Skin of body (tissue), 2 donors: ENCODE measurements around the gene TBX1. TPM values are rescaled to one million over a fixed set of nuclear protein-coding genes. Genes with fewer than 3 reads are reported as not detected.
"Not testable (repeated sequence)": the region's sequence is repeated elsewhere in the genome, so short reads cannot be mapped to it uniquely, and the experiment has no call there.

ENCODE experiments used
- DNase-seq: peaks from one replicate; lab custom pipeline; 2025; lab: John Stamatoyannopoulos, UW
- total RNA-seq: library from RNA; depleted of rRNA; stranded (reverse); fragments of >200 nt; gene quantifications from one replicate; pipeline ENCODE4 v1.2.3, GENCODE V29; 2014

Gene TBX1
- total RNA-seq, 1 donor from 2014 or later, result 4.8 TPM

- no peak for DNase-seq
Observed at GRCh38 chr22:19779685-19780268, 19.2 kb downstream of the TBX1 start.

- no peak for DNase-seq
Observed at GRCh38 chr22:19782533-19782932, 22.0 kb downstream of the TBX1 start.

- no peak for DNase-seq
Observed at GRCh38 chr22:19783586-19784383, 23.2 kb downstream of the TBX1 start.

- no peak for DNase-seq
Observed at GRCh38 chr22:19784384-19785175, 24.0 kb downstream of the TBX1 start.

GRCh38 chr22:19785461-19786263, 25.1 kb downstream of the TBX1 start:
- no peak for DNase-seq

GRCh38 chr22:19786264-19786585, 25.6 kb downstream of the TBX1 start:
- no peak for DNase-seq

- DNase-seq, result no peak
Observed at GRCh38 chr22:19786959-19787848, 26.6 kb downstream of the TBX1 start.

GRCh38 chr22:19787849-19788141, 27.2 kb downstream of the TBX1 start:
- no peak for DNase-seq

GRCh38 chr22:19788661-19789225, 28.2 kb downstream of the TBX1 start:
- DNase-seq, result no peak

GRCh38 chr22:19789406-19789805, 28.8 kb downstream of the TBX1 start:
- no peak for DNase-seq

GRCh38 chr22:19789828-19790227, 29.2 kb downstream of the TBX1 start:
- DNase-seq, result no peak

- no peak for DNase-seq
Observed at GRCh38 chr22:19791243-19791642, 30.7 kb downstream of the TBX1 start.

GRCh38 chr22:19791894-19792293, 31.3 kb downstream of the TBX1 start:
- DNase-seq, result no peak

- DNase-seq, result not testable (repeated sequence)
Observed at GRCh38 chr22:19792383-19792896, 31.9 kb downstream of the TBX1 start.

- no peak for DNase-seq
Observed at GRCh38 chr22:19793161-19793560, 32.6 kb downstream of the TBX1 start.

- DNase-seq, result no peak
Observed at GRCh38 chr22:19793661-19794310, 33.2 kb downstream of the TBX1 start.

GRCh38 chr22:19795617-19796008, 35.0 kb downstream of the TBX1 start:
- DNase-seq, result no peak

GRCh38 chr22:19796160-19796559, 35.6 kb downstream of the TBX1 start:
- DNase-seq, result no peak

- no peak for DNase-seq
Observed at GRCh38 chr22:19797086-19798002, 36.8 kb downstream of the TBX1 start.
